Neural progenitor cell (in vitro differentiated cells): ENCODE results near the gene TEP1.

Source experiments
- CTCF ChIP-seq: fragments of 200-600 bp; sonication (generic); IDR thresholded peaks from 2 replicates; pipeline ENCODE4 v1.5.1; 2017; ENCODE audit warnings: antibody characterized with exemption, mild to moderate bottlenecking
- EZH2 ChIP-seq: fragments of 200-600 bp; sonication (generic); IDR thresholded peaks from 2 replicates; pipeline ENCODE4 v1.6.1; 2017; ENCODE audit warnings: antibody characterized with exemption, mild to moderate bottlenecking, moderate library complexity

- TF ChIP-seq CTCF, result no peak
- TF ChIP-seq EZH2, result no peak
Observed at GRCh38 chr14:20381341-20381740, 32.0 kb downstream of the TEP1 start.
